Measurements from ENCODE around the gene AXIN1.

- TF ChIP-seq CTCF (IDR thresholded peaks at IDR 0.05) (no peak), EZH2 (IDR thresholded peaks at IDR 0.05) (no peak)
Measured at GRCh38 chr16:359067-359763, 6.7 kb upstream of the AXIN1 start.

Data from neural progenitor cell (in vitro differentiated cells).